K562 (cell line): Measurements from ENCODE around the gene STX18. TPM values are rescaled to one million over a fixed set of nuclear protein-coding genes. Genes with fewer than 3 reads are reported as not detected.

Source experiments
- ATAC-seq: fragments of 200-7000 bp; cut with Tn5 transposase; 3 replicates; pipeline ENCODE4 v1.9.1; 2020; ENCODE audit warnings: moderate library complexity
- BruUV-seq: library from RNA; stranded (reverse); fragments of 400-500 nt; replicated peaks from 2 replicates; lab custom pipeline; 2021; lab: Mats Ljungman, UMichigan
- CTCF ChIA-PET: fragments of 300-600 bp; formaldehyde crosslinking; extraction: SDS; loops from one replicate; lab custom pipeline; 2021; ENCODE audit warnings: low intra/inter-chr PET ratio; lab: Yijun Ruan, JAX
- POLR2A ChIA-PET: fragments of 300-600, 350-650 bp; sonication (Branson Sonifier 250); formaldehyde crosslinking; extraction: SDS; loops from one replicate; lab custom pipeline; 2021; ENCODE audit warnings: antibody characterized with exemption, inconsistent platforms; lab: Yijun Ruan, JAX
- DNase-seq, 4 experiments: peaks; one replicate each; pipeline versions ENCODE4 v3.0.0 to v3.0.0-alpha.2; 2011 to 2018; ENCODE audit warnings: low spot score in 3 of 4, mixed read lengths in 3 of 4; ENCODE audit errors: extremely low read depth in 1 of 4
- FAIRE-seq: peaks from 2 replicates; lab custom pipeline; 2011; peaks lifted over from hg19 to GRCh38; lab: Jason Lieb, UNC
- H2AFZ ChIP-seq: 2 replicates; pipeline ENCODE4 v1.6.0; 2011; ENCODE audit warnings: low read depth, low read length, control low read depth, inconsistent platforms
- H3K27ac ChIP-seq: fragments of 200-600 bp; 3 replicates; pipeline ENCODE4 v1.8.0; 2011; ENCODE audit warnings: low read depth, mild to moderate bottlenecking, control low read depth, inconsistent platforms, low read length, moderate library complexity, mixed read lengths; ENCODE audit errors: extremely low read depth
- H3K27me3 ChIP-seq, 2 experiments: fragments of 300-600 bp in 1 of 2; 2 replicates in 1 of 2; 3 replicates in 1 of 2; pipeline versions ENCODE4 v1.6.0 to v1.8.0; 2011; ENCODE audit warnings: inconsistent platforms in 2 of 2, low read length in 2 of 2, mild to moderate bottlenecking in 1 of 2, mixed read lengths in 1 of 2, moderate library complexity in 1 of 2; ENCODE audit not compliant: control insufficient read depth in 2 of 2, insufficient read depth in 2 of 2
- H3K36me3 ChIP-seq: fragments of 300-600 bp; 3 replicates; pipeline ENCODE4 v1.8.0; 2011; ENCODE audit warnings: mild to moderate bottlenecking, low read length, inconsistent platforms; ENCODE audit not compliant: control insufficient read depth, insufficient read depth
- H3K4me1 ChIP-seq, 2 experiments: fragments of 200-600 bp in 1 of 2; replicated peaks in 1 of 2; 2 replicates in 1 of 2; 3 replicates in 1 of 2; pipeline versions ENCODE4 v1.5.1 to v1.8.0; 2011; ENCODE audit warnings: inconsistent platforms in 2 of 2, low read length in 2 of 2, mild to moderate bottlenecking in 1 of 2, mixed read lengths in 1 of 2, moderate library complexity in 1 of 2; ENCODE audit not compliant: control insufficient read depth in 2 of 2, insufficient read depth in 2 of 2
- H3K4me2 ChIP-seq: 2 replicates; pipeline ENCODE4 v1.6.1; 2011; ENCODE audit warnings: low read length, control low read depth, inconsistent platforms, mixed read lengths; ENCODE audit not compliant: insufficient read depth
- H3K4me3 ChIP-seq: fragments of 200-600 bp; sonication (generic), shearing (Covaris generic); 2 replicates; pipeline ENCODE4 v1.5.1; 2016; ENCODE audit warnings: control low read depth, inconsistent platforms
- H3K79me2 ChIP-seq: fragments of 200-600 bp; 3 replicates; pipeline ENCODE4 v1.8.0; 2011; ENCODE audit warnings: low read length, inconsistent platforms; ENCODE audit not compliant: control insufficient read depth, insufficient read depth
- H3K9ac ChIP-seq, 2 experiments: 2 replicates each; pipeline versions ENCODE4 v1.6.0 to v1.6.1; 2011; ENCODE audit warnings: low read depth in 2 of 2, low read length in 2 of 2, control low read depth in 1 of 2, inconsistent platforms in 1 of 2, mild to moderate bottlenecking in 1 of 2, mixed read lengths in 1 of 2; ENCODE audit not compliant: insufficient read depth in 1 of 2
- H3K9me1 ChIP-seq: one replicate; pipeline ENCODE4 v1.6.0; 2011; ENCODE audit warnings: inconsistent platforms, mild to moderate bottlenecking, low read length, moderate library complexity; ENCODE audit not compliant: control insufficient read depth, insufficient read depth
- H3K9me3 ChIP-seq: replicated peaks from 2 replicates; pipeline ENCODE4 v1.5.1; 2011; ENCODE audit warnings: low read depth, low read length, inconsistent platforms; ENCODE audit not compliant: control insufficient read depth, insufficient read depth
- H4K20me1 ChIP-seq: replicated peaks from 2 replicates; pipeline ENCODE4 v1.6.1; 2011; ENCODE audit warnings: low read length, inconsistent platforms, mixed read lengths; ENCODE audit not compliant: control insufficient read depth, insufficient read depth
- BRCA1 ChIP-seq, 2 experiments: fragments of 450-650 bp in 1 of 2; sonication (generic) in 1 of 2; formaldehyde crosslinking in 1 of 2; IDR thresholded peaks; 2 replicates each; pipeline versions ENCODE4 v1.5.0 to v1.6.1; 2017 to 2020; ENCODE audit warnings: mild to moderate bottlenecking in 1 of 2, missing genetic modification reagents in 1 of 2
- ELF2 ChIP-seq: fragments of 250-450 bp; sonication (Bioruptor Pico); IDR thresholded peaks from 2 replicates; pipeline ENCODE4 v1.5.0; 2021; ENCODE audit warnings: mild to moderate bottlenecking
- HSF4 ChIP-seq: fragments of 250-450 bp; sonication (Bioruptor Pico); IDR thresholded peaks from 2 replicates; pipeline ENCODE4 v2.1.2; 2022; ENCODE audit warnings: mild to moderate bottlenecking, moderate library complexity, borderline replicate concordance
- MEF2A ChIP-seq: IDR thresholded peaks from 2 replicates; pipeline ENCODE4 v1.6.1; 2011; ENCODE audit warnings: low read depth, mild to moderate bottlenecking, low read length, moderate library complexity; ENCODE audit not compliant: control insufficient read depth
- NFATC3 ChIP-seq: fragments of 450-650 bp; IDR thresholded peaks from 2 replicates; pipeline ENCODE4 v1.6.1; 2017; ENCODE audit warnings: mild to moderate bottlenecking
- PTBP1 ChIP-seq: fragments of 200-400 bp; formaldehyde crosslinking; IDR thresholded peaks from 2 replicates; pipeline ENCODE4 v1.6.1; 2017; ENCODE audit warnings: low read depth, low read length
- RB1 ChIP-seq: fragments of 450-650 bp; IDR thresholded peaks from 2 replicates; pipeline ENCODE4 v1.6.1; 2017; ENCODE audit warnings: low read depth, mild to moderate bottlenecking
- SRSF7 ChIP-seq: fragments of 200-400 bp; formaldehyde crosslinking; optimal IDR thresholded peaks from 2 replicates; pipeline ENCODE3; 2017; ENCODE audit warnings: mild to moderate bottlenecking, low read depth, low read length
- TCFL5 ChIP-seq: fragments of 250-450 bp; sonication (Bioruptor Pico); conservative IDR thresholded peaks from 2 replicates; pipeline ENCODE4 v1.6.1; 2021; ENCODE audit warnings: mild to moderate bottlenecking, moderate library complexity, matching md5 sums
- ZBTB1 ChIP-seq: sonication (generic); formaldehyde crosslinking; IDR thresholded peaks from 2 replicates; pipeline ENCODE4 v1.8.1; 2023; ENCODE audit warnings: missing genetic modification reagents, low read depth, mild to moderate bottlenecking, borderline replicate concordance
- ZNF12 ChIP-seq: sonication (generic); formaldehyde crosslinking; IDR thresholded peaks from 2 replicates; pipeline ENCODE4 v1.4.0; 2020; ENCODE audit warnings: mild to moderate bottlenecking, missing genetic modification reagents
- ZNF282 ChIP-seq: sonication (generic); formaldehyde crosslinking; IDR thresholded peaks from 2 replicates; pipeline ENCODE4 v1.8.1; 2023; ENCODE audit warnings: missing genetic modification reagents
- ZNF75A ChIP-seq: fragments of 450-650 bp; formaldehyde crosslinking; IDR thresholded peaks from 2 replicates; pipeline ENCODE4 v1.4.0; 2020; ENCODE audit warnings: mild to moderate bottlenecking
- whole genome bisulfite sequencing: fragments of 100-300 bp; shearing (Covaris generic); methylation state at CpG from one replicate; pipeline ENCODE4 v1.1.6; 2016; ENCODE audit warnings: low coverage, mixed read lengths; ENCODE audit not compliant: insufficient coverage; ENCODE audit errors: missing lambda C conversion rate; 5-methylcytosine and 5-hydroxymethylcytosine counted together
- in situ Hi-C: fragments of 300-500 bp; cut with MboI; formaldehyde crosslinking; loops from 4 replicates; pipeline ENCODE4 v1.15.0; 2018; ENCODE audit warnings: inconsistent platforms, mixed read lengths
- intact Hi-C: fragments of 100-400 bp; cut with micrococcal nuclease; formaldehyde crosslinking; loops from 2 replicates; pipeline ENCODE4 v1.14.2; 2022
- polyA plus RNA-seq, 8 experiments: library from polyadenylated mRNA; depleted of rRNA in 4 of 8; stranded (reverse) in 5 of 8; unstranded in 3 of 8; fragments of >200 nt; fragmentation: Nextera tagmentation in 2 of 8; fragmentation: Illumina TruSeq in 1 of 8; extraction: Ambion mirVana in 2 of 8; extraction: Trizol in 1 of 8; gene quantifications; 2 replicates each; pipeline versions ENCODE4 v1.2.1 to v1.2.3, GENCODE V29; 2011 to 2014; ENCODE audit warnings: inconsistent platforms in 1 of 8, missing spikeins in 1 of 8
- total RNA-seq, 7 experiments: library from RNA; depleted of rRNA in 6 of 7; stranded (reverse); fragments of >200 nt in 6 of 7; fragmentation: Illumina TruSeq in 2 of 7; extraction: Trizol in 2 of 7; gene quantifications; 2 replicates each; pipeline versions ENCODE4 v1.2.1 to v1.2.3, GENCODE V29; 2011 to 2021; ENCODE audit warnings: low replicate concordance in 1 of 7
- TF ChIP-seq, protein P1 (sequence below): sonication (generic); formaldehyde crosslinking; IDR thresholded peaks from 2 replicates; pipeline ENCODE4 v1.8.0; 2022; ENCODE audit warnings: missing genetic modification reagents, mild to moderate bottlenecking, moderate library complexity, borderline replicate concordance
- TF ChIP-seq, protein P2 (sequence below): fragments of 450-650 bp; formaldehyde crosslinking; IDR thresholded peaks from 2 replicates; pipeline ENCODE4 v1.4.0; 2022; ENCODE audit warnings: missing genetic modification characterization

The STX18 gene
- total and polyA plus RNA-seq, 9 of the 15 experiments (the other 6 are each of a cell fraction or from before 2014, with no cell fraction given), result 6.2 to 41.7 (median 22.7) TPM

DNA sequence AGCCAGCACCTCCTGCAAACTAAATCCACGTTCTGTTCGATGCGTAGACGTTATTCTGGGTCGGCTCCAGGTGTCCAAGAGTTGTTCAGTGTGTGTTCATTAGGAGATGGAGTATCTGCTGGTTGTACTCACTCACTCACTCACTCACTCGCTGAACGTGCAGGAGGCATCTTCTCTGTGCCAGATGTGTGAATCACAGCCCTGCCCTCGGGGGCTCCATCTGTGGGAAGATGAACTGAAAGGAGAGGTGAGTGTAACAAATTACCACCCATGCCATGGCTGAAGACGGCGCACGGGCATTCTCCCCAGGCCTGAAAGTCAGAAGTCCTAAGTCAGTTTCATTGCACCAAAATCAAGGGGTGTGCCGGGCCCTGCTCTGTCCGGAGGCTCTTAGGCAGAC is 138.9 kb downstream of the STX18 start:
- no peak overlapping the region for H3K9ac ChIP-seq
- POLR2A ChIA-PET, result interaction anchor here (1.8 kb wide), 1 partner anchor 9 kb away, joined by 5 read pairs; no protein-coding TSS in a partner anchor
- H3K79me2 ChIP-seq, result no peaks in the 10 kb centered on the region
- no peak for ATAC-seq
- intact Hi-C loops, result no loop called here
- no peak overlapping the region for H3K27ac ChIP-seq
- no peak for TF ChIP-seq HSF4 (CRISPR knock-in tag)
- TF ChIP-seq ZNF12 (CRISPR knock-in tag), result no peak
- TF ChIP-seq ZBTB1 (CRISPR knock-in tag), result no peak
- TF ChIP-seq BRCA1 (IDR thresholded peaks at IDR 0.05), result no peak
- TF ChIP-seq BRCA1 (CRISPR knock-in tag; IDR thresholded peaks at IDR 0.05), result no peak
- TF ChIP-seq MEF2A, result no peak
- no peak for TF ChIP-seq ELF2 (CRISPR knock-in tag)
- TF ChIP-seq, protein P1, sequence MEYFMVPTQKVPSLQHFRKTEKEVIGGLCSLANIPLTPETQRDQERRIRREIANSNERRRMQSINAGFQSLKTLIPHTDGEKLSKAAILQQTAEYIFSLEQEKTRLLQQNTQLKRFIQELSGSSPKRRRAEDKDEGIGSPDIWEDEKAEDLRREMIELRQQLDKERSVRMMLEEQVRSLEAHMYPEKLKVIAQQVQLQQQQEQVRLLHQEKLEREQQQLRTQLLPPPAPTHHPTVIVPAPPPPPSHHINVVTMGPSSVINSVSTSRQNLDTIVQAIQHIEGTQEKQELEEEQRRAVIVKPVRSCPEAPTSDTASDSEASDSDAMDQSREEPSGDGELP (CRISPR knock-in tag), result no peak
- no peak for TF ChIP-seq ZNF75A (CRISPR knock-in tag)
- no peak for TF ChIP-seq TCFL5 (CRISPR knock-in tag)
- TF ChIP-seq SRSF7, result no peak
- TF ChIP-seq RB1, result no peak
- TF ChIP-seq ZNF282, result no peak
- TF ChIP-seq PTBP1, result no peak
- TF ChIP-seq, protein P2, sequence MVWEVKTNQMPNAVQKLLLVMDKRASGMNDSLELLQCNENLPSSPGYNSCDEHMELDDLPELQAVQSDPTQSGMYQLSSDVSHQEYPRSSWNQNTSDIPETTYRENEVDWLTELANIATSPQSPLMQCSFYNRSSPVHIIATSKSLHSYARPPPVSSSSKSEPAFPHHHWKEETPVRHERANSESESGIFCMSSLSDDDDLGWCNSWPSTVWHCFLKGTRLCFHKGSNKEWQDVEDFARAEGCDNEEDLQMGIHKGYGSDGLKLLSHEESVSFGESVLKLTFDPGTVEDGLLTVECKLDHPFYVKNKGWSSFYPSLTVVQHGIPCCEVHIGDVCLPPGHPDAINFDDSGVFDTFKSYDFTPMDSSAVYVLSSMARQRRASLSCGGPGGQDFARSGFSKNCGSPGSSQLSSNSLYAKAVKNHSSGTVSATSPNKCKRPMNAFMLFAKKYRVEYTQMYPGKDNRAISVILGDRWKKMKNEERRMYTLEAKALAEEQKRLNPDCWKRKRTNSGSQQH (CRISPR knock-in tag), result no peak
- TF ChIP-seq NFATC3, result no peak
- TF ChIP-seq, all 486 proteins: peak for 0
- H3K4me1 ChIP-seq, result peaks cover 0 to 7% of the 10 kb centered on the region in 2 experiments; a peak in 1 of 5 replicates
- H4K20me1 ChIP-seq, result peaks cover 6% of the 10 kb centered on the region; the same call in 1 of the 2 replicates
- CTCF ChIA-PET, result no interaction called here
- no peak overlapping the region for H3K4me3 ChIP-seq
- in situ Hi-C loops, result no loop called here
- WGBS, result 5% methylated on average over 13 of the region's 13 CpGs
- peaks cover 48 to 68% of the 10 kb centered on the region in 2 experiments for H3K27me3 ChIP-seq
- no peaks in the 10 kb centered on the region for H3K36me3 ChIP-seq
- H3K4me2 ChIP-seq, result no peak overlapping the region
- FAIRE-seq (no peak), DNase-seq (no peak)
- no TSS peak for BruUV-seq
- no peaks in the 10 kb centered on the region for H3K9me3 ChIP-seq
- no peaks in the 10 kb centered on the region for H3K9me1 ChIP-seq
- no peak overlapping the region for H2AFZ ChIP-seq
